Right lobe of liver (tissue), 4 donors: Measurements from ENCODE around the gene WDR6.

Source experiments
- POLR2A ChIP-seq: fragments of 450-650 bp; IDR thresholded peaks from one replicate; pipeline ENCODE4 v1.6.1; 2017; ENCODE audit warnings: antibody characterized with exemption, mild to moderate bottlenecking
- TF ChIP-seq, protein P1 (sequence below), 4 donors: fragments of 200-600 bp in 3 of 4; fragments of 450-650 bp in 1 of 4; IDR thresholded peaks; one replicate each; pipeline versions ENCODE4 v1.5.1 to v1.8.0; 2016 to 2022; ENCODE audit warnings: antibody characterized with exemption in 4 of 4, mild to moderate bottlenecking in 2 of 4
- donor health status: DM: no; HTN: no; CAD: no.
- donor health status: DM: no; HTN: no; CAD: no.
- donor health status: DM: no; HTN: yes; CAD: no.

DNA sequence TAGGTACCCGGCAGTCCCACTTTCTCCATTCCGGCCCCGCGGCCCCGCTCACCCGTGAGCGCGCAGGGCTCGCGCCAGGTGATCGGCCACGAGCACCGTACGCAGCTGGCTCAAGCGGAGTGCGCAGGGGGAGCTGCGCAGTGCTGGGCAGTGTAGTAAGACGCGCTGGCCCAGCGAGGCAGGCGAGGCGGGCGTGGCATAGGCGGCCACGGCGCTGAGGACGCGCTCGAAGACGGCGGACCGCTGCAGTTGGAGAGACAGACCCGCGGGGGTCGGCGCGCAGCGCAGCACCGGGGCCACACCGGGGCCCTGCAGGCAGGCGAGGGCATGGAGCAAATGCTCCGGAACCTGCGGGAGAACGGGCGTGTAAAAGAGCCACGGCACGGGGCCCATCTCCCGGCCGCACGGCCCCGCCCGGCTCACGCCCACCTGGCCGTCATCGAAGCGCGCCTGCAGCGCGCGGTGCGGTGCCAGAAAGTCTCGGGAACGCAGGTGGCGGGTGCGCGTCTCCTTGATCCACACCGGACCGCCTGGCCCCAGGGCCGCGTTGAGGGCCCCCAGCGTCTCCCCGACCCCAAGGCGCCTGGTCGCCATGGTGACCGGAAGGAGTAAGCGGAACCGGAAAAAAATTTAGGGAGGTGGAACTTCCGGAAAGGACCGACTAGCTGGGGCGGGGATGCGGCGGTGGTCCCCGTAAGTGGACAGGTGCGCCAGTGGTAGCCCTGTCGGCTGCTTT is 10.9 kb downstream of the WDR6 start, which contains the start of gene DALRD3:
- TF ChIP-seq, protein P1, sequence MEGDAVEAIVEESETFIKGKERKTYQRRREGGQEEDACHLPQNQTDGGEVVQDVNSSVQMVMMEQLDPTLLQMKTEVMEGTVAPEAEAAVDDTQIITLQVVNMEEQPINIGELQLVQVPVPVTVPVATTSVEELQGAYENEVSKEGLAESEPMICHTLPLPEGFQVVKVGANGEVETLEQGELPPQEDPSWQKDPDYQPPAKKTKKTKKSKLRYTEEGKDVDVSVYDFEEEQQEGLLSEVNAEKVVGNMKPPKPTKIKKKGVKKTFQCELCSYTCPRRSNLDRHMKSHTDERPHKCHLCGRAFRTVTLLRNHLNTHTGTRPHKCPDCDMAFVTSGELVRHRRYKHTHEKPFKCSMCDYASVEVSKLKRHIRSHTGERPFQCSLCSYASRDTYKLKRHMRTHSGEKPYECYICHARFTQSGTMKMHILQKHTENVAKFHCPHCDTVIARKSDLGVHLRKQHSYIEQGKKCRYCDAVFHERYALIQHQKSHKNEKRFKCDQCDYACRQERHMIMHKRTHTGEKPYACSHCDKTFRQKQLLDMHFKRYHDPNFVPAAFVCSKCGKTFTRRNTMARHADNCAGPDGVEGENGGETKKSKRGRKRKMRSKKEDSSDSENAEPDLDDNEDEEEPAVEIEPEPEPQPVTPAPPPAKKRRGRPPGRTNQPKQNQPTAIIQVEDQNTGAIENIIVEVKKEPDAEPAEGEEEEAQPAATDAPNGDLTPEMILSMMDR (IDR thresholded peaks at IDR 0.05) = no peak
- peak; percentile 35 for TF ChIP-seq POLR2A
